Measurements from ENCODE around the gene DEPP1. TPM values are rescaled to one million over a fixed set of nuclear protein-coding genes. Genes with fewer than 3 reads are reported as not detected.

Gene DEPP1
- total and polyA plus RNA-seq, 2 of the 13 experiments (the other 11 are each of a cell fraction or from before 2014, with no cell fraction given) = 14.8 to 270 TPM

DNA sequence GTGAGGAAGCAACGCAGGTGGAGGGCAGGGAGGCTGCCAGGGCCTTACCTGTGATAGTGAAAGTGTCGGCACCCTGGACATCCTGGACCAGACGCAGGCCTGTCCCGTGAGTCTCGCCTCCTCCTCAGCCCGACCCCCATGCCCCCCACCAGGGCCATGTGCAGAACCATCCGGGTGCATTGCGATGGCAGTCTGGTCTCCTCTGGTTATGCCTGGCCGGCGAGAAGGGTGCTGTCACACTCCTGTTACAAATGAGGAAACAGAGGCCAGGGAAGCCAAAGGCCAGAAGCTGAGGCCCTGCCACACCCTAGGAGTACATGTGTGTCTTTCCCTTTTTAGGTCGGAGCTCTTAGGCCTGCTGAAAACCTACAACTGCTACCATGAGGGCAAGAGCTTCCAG, 7.2 kb downstream of the DEPP1 start:
- H3K9ac ChIP-seq (ENCODE audit: insufficient read depth, low read depth, low read length) = no peak overlapping the region
- H3K27ac ChIP-seq (ENCODE audit: extremely low read length, insufficient read depth, low read length) = no peak overlapping the region
- in situ Hi-C loops (cut with HindIII; ENCODE audit: extremely low pct_ligation_motif_present, low pct_unique_long_range_greater_than_20kb) = loop anchor here (25.0 kb wide), 1 partner anchor 1559 kb away; the partner anchor contains the start of gene HNRNPF
- peaks cover 50% of the 10 kb centered on the region for H3K4me1 ChIP-seq (ENCODE audit: insufficient read depth, low read length)
- FAIRE-seq (no peak), ATAC-seq (no peak), DNase-seq (ENCODE audit: low spot score) (no peak)
- H2AFZ ChIP-seq (ENCODE audit: low read length) = no peak overlapping the region
- no peak overlapping the region for H3K4me2 ChIP-seq (ENCODE audit: low read depth, low read length)
- no peaks in the 10 kb centered on the region for H3K9me3 ChIP-seq (ENCODE audit: low read length)
- peaks cover 28% of the 10 kb centered on the region for H3K79me2 ChIP-seq (ENCODE audit: insufficient read depth, low read length)
- POLR2A ChIA-PET = no interaction called here
- H3K4me3 ChIP-seq (replicated peaks in 1 of 3; ENCODE audit: insufficient read depth in 1 of 3, low read depth in 2 of 3, low read length in 3 of 3) = no peak overlapping the region
- WGBS (ENCODE audit: low lambda C conversion rate) = 100% methylated on average over 1 of the region's 11 CpGs
- no peaks in the 10 kb centered on the region for H3K27me3 ChIP-seq (ENCODE audit: control insufficient read depth in 1 of 2, insufficient read depth in 2 of 2, low read length in 2 of 2)
- TF ChIP-seq RBFOX2 (IDR thresholded peaks at IDR 0.05; ENCODE audit: low read depth, low read length) (peak; percentile 43; the same call in 1 of the 2 replicates), ZKSCAN5 (CRISPR knock-in tag; IDR thresholded peaks at IDR 0.05) (no peak)
- intact Hi-C loops (cut with micrococcal nuclease; ENCODE audit: unreplicated experiment) = no loop called here
- no TSS peak for BruUV-seq (replicated peaks)
- peaks cover 19 to 47% of the 10 kb centered on the region in 2 experiments; a peak in 4 of 5 replicates for H3K36me3 ChIP-seq (replicated peaks in 1 of 2; ENCODE audit: control insufficient read depth in 1 of 2, insufficient read depth in 2 of 2, low read length in 2 of 2)
- CTCF ChIA-PET (ENCODE audit: low intra/inter-chr PET ratio, low total read pairs) = no interaction called here
- H4K20me1 ChIP-seq (ENCODE audit: insufficient read depth, low read length) = peaks cover 25% of the 10 kb centered on the region

- Histone ChIP-seq H3K36me3 (replicated peaks in 1 of 2; ENCODE audit: control insufficient read depth in 1 of 2, insufficient read depth in 2 of 2, low read length in 2 of 2) (peaks cover 19 to 46% of the 10 kb centered on the region in 2 experiments; a peak in 4 of 5 replicates), H2AFZ (ENCODE audit: low read length) (no peak overlapping the region), H3K27me3 (ENCODE audit: control insufficient read depth in 1 of 2, insufficient read depth in 2 of 2, low read length in 2 of 2) (no peaks in the 10 kb centered on the region), H3K4me1 (ENCODE audit: insufficient read depth, low read length) (peaks cover 50% of the 10 kb centered on the region), H3K4me3 (replicated peaks in 1 of 3; ENCODE audit: insufficient read depth in 1 of 3, low read depth in 2 of 3, low read length in 3 of 3) (no peak overlapping the region), H3K79me2 (ENCODE audit: insufficient read depth, low read length) (peaks cover 30% of the 10 kb centered on the region), H3K4me2 (ENCODE audit: low read depth, low read length) (no peak overlapping the region), H3K9me3 (ENCODE audit: low read length) (no peaks in the 10 kb centered on the region), H3K9ac (ENCODE audit: insufficient read depth, low read depth, low read length) (no peak overlapping the region), H4K20me1 (ENCODE audit: insufficient read depth, low read length) (peaks cover 19% of the 10 kb centered on the region), H3K27ac (ENCODE audit: extremely low read length, insufficient read depth, low read length) (no peak overlapping the region)
- CTCF ChIA-PET (ENCODE audit: low intra/inter-chr PET ratio, low total read pairs) = no interaction called here
- 91% methylated on average over 8 of the region's 8 CpGs for whole genome bisulfite sequencing (ENCODE audit: low lambda C conversion rate)
- no peak for DNase-seq (ENCODE audit: low spot score)
- BruUV-seq (replicated peaks) = TSS peak; percentile 19
- ATAC-seq = no peak
- FAIRE-seq = no peak
- POLR2A ChIA-PET = no interaction called here
- intact Hi-C loops (cut with micrococcal nuclease; ENCODE audit: unreplicated experiment) = no loop called here
- TF ChIP-seq ZNF687 (CRISPR knock-in tag; IDR thresholded peaks at IDR 0.05) (0 out of 2 replicates have a peak, but pooled peaks have one; percentile 9), ZMYM3 (CRISPR knock-in tag; IDR thresholded peaks at IDR 0.05) (no peak), POLR2G (IDR thresholded peaks at IDR 0.05; ENCODE audit: low read depth, low read length) (0 out of 2 replicates have a peak, but pooled peaks have one; percentile 14)
- in situ Hi-C loops (cut with HindIII; ENCODE audit: extremely low pct_ligation_motif_present, low pct_unique_long_range_greater_than_20kb) = loop anchor here (25.0 kb wide), 1 partner anchor 1559 kb away; the partner anchor contains the start of gene HNRNPF
Observed at GRCh38 chr10:44970812-44971395, 7.7 kb downstream of the DEPP1 start.
